Keratinocyte (primary cell): ENCODE results near the gene CAPN5. TPM values are rescaled to one million over a fixed set of nuclear protein-coding genes. Genes with fewer than 3 reads are reported as not detected.

Experiments used
- DNase-seq: peaks from one replicate; pipeline ENCODE4 v3.0.0-alpha.2; 2011; ENCODE audit warnings: low read depth, missing footprints, low spot score
- FAIRE-seq: peaks from 2 replicates; lab custom pipeline; 2011; peaks lifted over from hg19 to GRCh38; lab: Jason Lieb, UNC
- H2AFZ ChIP-seq: 2 replicates; pipeline ENCODE4 v1.6.0; 2012; ENCODE audit warnings: low read length, control low read depth, inconsistent platforms; ENCODE audit not compliant: control insufficient read depth
- H3K27ac ChIP-seq: 2 replicates; pipeline ENCODE4 v1.5.1; 2011; ENCODE audit warnings: low read length; ENCODE audit not compliant: control insufficient read depth, insufficient read depth
- H3K27me3 ChIP-seq: 3 replicates; pipeline ENCODE4 v1.6.0; 2011; ENCODE audit warnings: low read length; ENCODE audit not compliant: control insufficient read depth, insufficient read depth; ENCODE audit errors: extremely low read depth
- H3K36me3 ChIP-seq, 2 experiments: 2 replicates in 1 of 2; 3 replicates in 1 of 2; pipeline ENCODE4 v1.5.1; 2011; ENCODE audit warnings: low read length in 2 of 2, mild to moderate bottlenecking in 1 of 2; ENCODE audit not compliant: control insufficient read depth in 2 of 2, insufficient read depth in 2 of 2; ENCODE audit errors: extremely low read depth in 1 of 2
- H3K4me1 ChIP-seq: 3 replicates; pipeline ENCODE4 v1.5.1; 2011; ENCODE audit warnings: low read length; ENCODE audit not compliant: control insufficient read depth, insufficient read depth; ENCODE audit errors: extremely low read depth
- H3K4me2 ChIP-seq: 3 replicates; pipeline ENCODE4 v1.6.0; 2011; ENCODE audit warnings: low read depth, low read length; ENCODE audit not compliant: control insufficient read depth, insufficient read depth; ENCODE audit errors: extremely low read depth
- H3K4me3 ChIP-seq, 3 experiments: fragments of 200-600 bp in 1 of 3; sonication (generic) in 1 of 3; 2 replicates in 2 of 3; 3 replicates in 1 of 3; pipeline ENCODE4 v1.5.1; 2011 to 2016; ENCODE audit warnings: low read length in 3 of 3, mild to moderate bottlenecking in 3 of 3, control low read depth in 2 of 3, inconsistent platforms in 1 of 3, low read depth in 1 of 3, mixed read lengths in 1 of 3, mixed run types in 1 of 3, moderate library complexity in 1 of 3; ENCODE audit not compliant: control insufficient read depth in 2 of 3, insufficient read depth in 2 of 3; ENCODE audit errors: extremely low read depth in 1 of 3
- H3K79me2 ChIP-seq: 2 replicates; pipeline ENCODE4 v1.6.0; 2012; ENCODE audit warnings: low read length; ENCODE audit not compliant: control insufficient read depth, insufficient read depth
- H3K9ac ChIP-seq: 3 replicates; pipeline ENCODE4 v1.6.0; 2011; ENCODE audit warnings: low read length; ENCODE audit not compliant: control insufficient read depth, insufficient read depth; ENCODE audit errors: extremely low read depth
- H3K9me1 ChIP-seq: 3 replicates; pipeline ENCODE4 v1.6.0; 2011; ENCODE audit warnings: low read length; ENCODE audit not compliant: control insufficient read depth, insufficient read depth; ENCODE audit errors: extremely low read depth
- H3K9me3 ChIP-seq: 2 replicates; pipeline ENCODE4 v1.5.1; 2012; ENCODE audit warnings: low read depth, low read length; ENCODE audit not compliant: control insufficient read depth
- H4K20me1 ChIP-seq: 3 replicates; pipeline ENCODE4 v1.6.0; 2011; ENCODE audit warnings: low read length; ENCODE audit not compliant: control insufficient read depth, insufficient read depth; ENCODE audit errors: extremely low read depth
- CTCF ChIP-seq, 3 experiments: IDR thresholded peaks in 1 of 3; conservative IDR thresholded peaks in 1 of 3; optimal IDR thresholded peaks in 1 of 3; 2 replicates in 2 of 3; 3 replicates in 1 of 3; pipeline versions ENCODE3 to v1.5.1; 2011; ENCODE audit warnings: low read length in 3 of 3, mild to moderate bottlenecking in 3 of 3, moderate library complexity in 2 of 3, control low read depth in 1 of 3, inconsistent platforms in 1 of 3; ENCODE audit not compliant: insufficient read depth in 2 of 3; ENCODE audit errors: extremely low read depth in 1 of 3
- EZH2 ChIP-seq: IDR thresholded peaks from one replicate; pipeline ENCODE4 v1.6.1; 2012; ENCODE audit warnings: inconsistent platforms, mild to moderate bottlenecking, low read length, moderate library complexity
- dilution Hi-C: fragments of 300-500 bp; cut with MboI; formaldehyde crosslinking; loops from one replicate; pipeline ENCODE4 v1.7.0; 2020; ENCODE audit warnings: low sequenced_read_pairs; ENCODE audit not compliant: extremely low pct_ligation_motif_present
- polyA plus RNA-seq, 5 experiments: library from polyadenylated mRNA; depleted of rRNA in 3 of 5; stranded (reverse) in 3 of 5; stranded (forward) in 1 of 5; unstranded in 1 of 5; fragments of >200 nt; gene quantifications; 1 replicate in 1 of 5; 2 replicates in 3 of 5; 3 replicates in 1 of 5; pipeline versions ENCODE4 v1.2.1 to v1.2.3, GENCODE V29; 2011 to 2012; ENCODE audit warnings: missing spikeins in 2 of 5, low read depth in 1 of 5, low replicate concordance in 1 of 5

CAPN5 gene
- polyA plus RNA-seq, 1 donor (not counting 4 experiments of a cell fraction or from before 2014, with no cell fraction given) = 1.2 TPM

GRCh38 chr11:77049026-77049425, 17.7 kb upstream of the CAPN5 start:
- no peaks in the 10 kb centered on the region for H3K9me3 ChIP-seq
- no peaks in the 10 kb centered on the region for H3K27me3 ChIP-seq
- no peaks in the 10 kb centered on the region for H3K79me2 ChIP-seq
- no peaks in the 10 kb centered on the region for H3K36me3 ChIP-seq
- peaks cover 13% of the 10 kb centered on the region for H3K4me1 ChIP-seq
- no peaks in the 10 kb centered on the region for H3K9me1 ChIP-seq
- H4K20me1 ChIP-seq = no peaks in the 10 kb centered on the region
- no peak overlapping the region for H3K4me2 ChIP-seq
- DNase-seq = no peak
- no peak for FAIRE-seq
- dilution Hi-C loops = no loop called here
- no peak overlapping the region for H3K4me3 ChIP-seq
- H2AFZ ChIP-seq = no peak overlapping the region
- H3K27ac ChIP-seq = no peak overlapping the region
- H3K9ac ChIP-seq = no peak overlapping the region
- TF ChIP-seq EZH2 (no peak), CTCF (optimal IDR thresholded peaks at IDR 0.05 in 1 of 3, IDR thresholded peaks at IDR 0.05 in 1 of 3, conservative IDR thresholded peaks at IDR 0.05 in 1 of 3; ENCODE audit: extremely low read depth in 1 of 3, insufficient read depth in 2 of 3, low read length in 3 of 3) (no peak)

- dilution Hi-C loops = no loop called here
- no peak for DNase-seq
Observed at GRCh38 chr11:77051511-77051910, 15.3 kb upstream of the CAPN5 start.

More at GRCh38 chr11:77051511-77051910, 15.3 kb upstream of the CAPN5 start:
- Histone ChIP-seq H3K4me2 (no peak overlapping the region), H4K20me1 (no peaks in the 10 kb centered on the region), H3K9me3 (peaks cover 5% of the 10 kb centered on the region), H2AFZ (no peak overlapping the region), H3K4me1 (peaks cover 5% of the 10 kb centered on the region), H3K27me3 (no peaks in the 10 kb centered on the region), H3K79me2 (no peaks in the 10 kb centered on the region), H3K27ac (no peak overlapping the region), H3K36me3 (no peaks in the 10 kb centered on the region), H3K9me1 (no peaks in the 10 kb centered on the region), H3K4me3 (no peak overlapping the region), H3K9ac (no peak overlapping the region)
- TF ChIP-seq CTCF (optimal IDR thresholded peaks at IDR 0.05 in 1 of 3, IDR thresholded peaks at IDR 0.05 in 1 of 3, conservative IDR thresholded peaks at IDR 0.05 in 1 of 3; ENCODE audit: extremely low read depth in 1 of 3, insufficient read depth in 2 of 3, low read length in 3 of 3) = no peak
- no peak for TF ChIP-seq EZH2
- no peak for FAIRE-seq
